LNCaP clone FGC (cell line): ENCODE measurements around the gene YWHAH.

Source experiments
- DNase-seq: peaks from one replicate; pipeline ENCODE4 v3.0.0-alpha.2; 2011; ENCODE audit warnings: low read depth
- H3K4me3 ChIP-seq: 2 replicates; pipeline ENCODE4 v1.5.1; 2011; ENCODE audit warnings: mild to moderate bottlenecking, low read depth, low read length, control low read depth
- CTCF ChIP-seq: IDR thresholded peaks from 2 replicates; pipeline ENCODE4 v1.5.1; 2012; ENCODE audit warnings: mild to moderate bottlenecking; ENCODE audit not compliant: control insufficient read depth, insufficient read depth; ENCODE audit errors: extremely low read depth

Gene YWHAH

GRCh38 chr22:31952472-31952871 lies 8.1 kb downstream of the YWHAH start:
- DNase-seq, result no peak
- no peak for TF ChIP-seq CTCF
- H3K4me3 ChIP-seq, result no peak overlapping the region

GRCh38 chr22:31953261-31953660 lies 8.9 kb downstream of the YWHAH start:
- DNase-seq, result no peak
- no peak for TF ChIP-seq CTCF
- no peak overlapping the region for H3K4me3 ChIP-seq

GRCh38 chr22:31954535-31955523 lies 10.5 kb downstream of the YWHAH start:
- no peak for DNase-seq
- no peak for TF ChIP-seq CTCF
- no peak overlapping the region for H3K4me3 ChIP-seq

DNA sequence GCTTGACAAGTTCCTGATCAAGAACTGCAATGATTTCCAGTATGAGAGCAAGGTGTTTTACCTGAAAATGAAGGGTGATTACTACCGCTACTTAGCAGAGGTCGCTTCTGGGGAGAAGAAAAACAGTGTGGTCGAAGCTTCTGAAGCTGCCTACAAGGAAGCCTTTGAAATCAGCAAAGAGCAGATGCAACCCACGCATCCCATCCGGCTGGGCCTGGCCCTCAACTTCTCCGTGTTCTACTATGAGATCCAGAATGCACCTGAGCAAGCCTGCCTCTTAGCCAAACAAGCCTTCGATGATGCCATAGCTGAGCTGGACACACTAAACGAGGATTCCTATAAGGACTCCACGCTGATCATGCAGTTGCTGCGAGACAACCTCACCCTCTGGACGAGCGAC lies 12.0 kb downstream of the YWHAH start:
- no peak for TF ChIP-seq CTCF
- H3K4me3 ChIP-seq, result no peak overlapping the region
- DNase-seq, result no peak

DNA sequence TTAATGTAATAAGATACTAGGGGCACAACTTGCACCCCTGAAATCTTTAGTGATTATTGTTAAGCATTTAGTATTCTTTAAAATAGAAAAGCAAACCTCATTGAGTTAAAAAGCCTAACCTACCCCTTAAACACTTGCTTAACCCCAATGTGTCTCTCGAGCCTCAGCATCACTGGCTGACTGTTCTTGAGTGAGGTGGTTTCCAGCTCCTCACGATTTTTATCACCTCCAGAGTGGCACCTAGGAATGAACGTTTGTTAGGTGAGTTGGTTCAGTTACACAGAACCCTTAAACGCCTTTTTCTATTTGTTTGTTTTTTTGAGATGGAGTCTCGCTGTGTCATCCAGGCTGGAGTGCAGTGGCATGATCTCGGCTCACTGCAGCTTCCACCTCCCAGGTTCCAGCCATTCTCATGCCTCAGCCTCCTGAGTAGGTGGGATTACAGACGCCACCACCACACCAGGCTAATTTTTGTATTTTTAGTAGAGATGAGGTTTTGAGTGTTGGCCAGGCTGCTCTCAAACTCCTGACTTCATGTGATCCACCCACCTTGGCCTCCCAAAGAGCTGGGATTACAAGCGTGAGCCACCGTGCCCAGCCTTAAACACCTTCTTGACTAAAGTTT lies 13.7 kb downstream of the YWHAH start:
- no peak for DNase-seq
- no peak for TF ChIP-seq CTCF
- no peak overlapping the region for H3K4me3 ChIP-seq

DNA sequence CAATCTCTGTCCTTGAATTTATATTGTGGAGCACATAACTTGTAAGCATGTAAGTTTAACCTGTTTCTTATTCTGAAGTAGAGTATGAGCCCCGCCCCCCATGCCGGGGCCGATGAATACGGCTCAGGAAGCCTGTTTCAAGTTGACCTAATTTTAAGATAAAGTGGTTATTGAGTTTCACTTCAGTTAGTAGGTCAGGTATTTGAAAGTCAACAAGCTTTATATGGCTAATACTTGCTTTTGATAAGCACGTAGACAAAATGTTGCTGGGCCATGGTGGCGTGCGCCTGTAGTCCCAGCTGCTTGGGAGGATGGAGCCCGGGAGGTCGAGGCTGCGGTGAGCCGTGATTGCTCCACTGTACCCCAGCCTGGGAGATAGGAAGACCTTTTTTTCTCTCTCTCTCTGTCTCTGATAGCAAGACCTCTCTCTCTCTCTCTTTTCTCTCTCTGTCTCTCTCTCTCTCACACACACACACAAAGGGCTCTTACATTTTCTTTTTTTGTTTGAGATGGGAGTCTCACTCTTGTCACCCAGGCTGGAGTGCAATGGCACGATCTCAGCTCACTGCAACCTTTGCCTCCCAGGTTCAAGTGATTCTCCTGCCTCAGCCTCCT lies 14.4 kb downstream of the YWHAH start:
- TF ChIP-seq CTCF, result no peak
- no peak overlapping the region for H3K4me3 ChIP-seq
- no peak for DNase-seq
